ENCODE results near the gene GPR17. TPM values are rescaled to one million over a fixed set of nuclear protein-coding genes. Genes with fewer than 3 reads are reported as not detected.
A peak's percentile ranks its signal among the peaks of the same experiment; 100 is the strongest.

GPR17 gene
- total RNA-seq, 1 experiment from 2014 or later, result 0.35 TPM

GRCh38 chr2:127700527-127701192 is 54.7 kb downstream of the GPR17 start:
- Mint-ChIP-seq H3K36me3 (ENCODE audit: insufficient read depth in 1 of 3, low read depth in 3 of 3) (peaks cover 0 to 26% (median 25%) of the 10 kb centered on the region in 3 experiments; a peak in 6 of 7 replicates), H3K4me3 (peak overlapping the region; percentile 85), H3K9me3 (peaks cover 0 to 4% of the 10 kb centered on the region in 2 experiments; a peak in 1 of 5 replicates), H3K27me3 (ENCODE audit: low read depth) (peaks cover 14% of the 10 kb centered on the region), H3K27ac (peak overlapping the region; percentile 95 to 99 (median 96)), H3K4me1 (peaks cover 18 to 24% of the 10 kb centered on the region in 2 experiments)
- DNase-seq, result peak; percentile 90
- no peak; the same call in 1 of the 3 replicates for TF ChIP-seq CTCF (conservative IDR thresholded peaks at IDR 0.05)
- no peak overlapping the region for H2BK12ac ChIP-seq (ENCODE audit: insufficient read length, low read depth, low read length)
- no peak overlapping the region for H2BK20ac ChIP-seq (ENCODE audit: low read depth, low read length, poor library complexity, severe bottlenecking)
- H3K56ac ChIP-seq (ENCODE audit: insufficient read length, low read depth, low read length), result no peak overlapping the region
- no peaks in the 10 kb centered on the region for H3K79me1 ChIP-seq (ENCODE audit: insufficient read depth, low read depth, low read length, poor library complexity, severe bottlenecking)
- H4K91ac ChIP-seq (ENCODE audit: insufficient read length, low read depth, low read length), result no peak overlapping the region
- no peaks in the 10 kb centered on the region for H3K9me3 ChIP-seq (ENCODE audit: control insufficient read depth, low read depth, low read length)
- H3K27ac ChIP-seq (ENCODE audit: insufficient read length, low read depth, low read length), result peak overlapping the region; percentile 8
- peak overlapping the region; percentile 15 for H3K9ac ChIP-seq (ENCODE audit: extremely low read depth, insufficient read length, low read length)
- no peak overlapping the region for H3K4ac ChIP-seq (ENCODE audit: low read depth, low read length)
- no peak overlapping the region for H2BK120ac ChIP-seq (ENCODE audit: low read depth, low read length, poor library complexity, severe bottlenecking)
- H3K4me1 ChIP-seq (ENCODE audit: insufficient read depth, low read length), result peaks cover 5% of the 10 kb centered on the region; the same call in 1 of the 2 replicates
- no peak overlapping the region for H2BK15ac ChIP-seq (ENCODE audit: low read depth, low read length)
- no peak overlapping the region for H3K14ac ChIP-seq (ENCODE audit: insufficient read depth, low read length)
- no peaks in the 10 kb centered on the region for H4K20me1 ChIP-seq (ENCODE audit: control insufficient read depth, insufficient read depth, insufficient read length)
- H3K27me3 ChIP-seq (ENCODE audit: insufficient read depth, low read length), result no peaks in the 10 kb centered on the region
- H4K5ac ChIP-seq (ENCODE audit: insufficient read length, low read depth, low read length), result no peak overlapping the region
- peak overlapping the region; percentile 62 for H3K4me2 ChIP-seq (ENCODE audit: insufficient read depth, insufficient read length, low read length)
- H3K23me2 ChIP-seq (ENCODE audit: insufficient read length, low read depth, low read length, poor library complexity, severe bottlenecking), result peaks cover 5% of the 10 kb centered on the region
- peaks cover 3% of the 10 kb centered on the region; the same call in 1 of the 2 replicates for H3K79me2 ChIP-seq (ENCODE audit: insufficient read depth, low read length)
- peak overlapping the region; percentile 13 for H3K18ac ChIP-seq (ENCODE audit: insufficient read length, low read depth, low read length)
- H3K23ac ChIP-seq (ENCODE audit: insufficient read length, low read depth, low read length), result no peak overlapping the region
- no peak overlapping the region for H2BK5ac ChIP-seq (ENCODE audit: insufficient read length, low read length)
- H4K8ac ChIP-seq (replicated peaks; ENCODE audit: insufficient read length, low read depth, low read length), result no peak overlapping the region
- WGBS (ENCODE audit: extremely low coverage, insufficient read length, low lambda C conversion rate), result no CpG with 5 or more reads among the region's 17 CpGs
- no peak overlapping the region for H2AFZ ChIP-seq (ENCODE audit: low read length)
- H3T11ph ChIP-seq (ENCODE audit: low read length), result no peak overlapping the region
- no peak overlapping the region for H2AK5ac ChIP-seq (ENCODE audit: insufficient read length, low read length)

Data from H9 (cell line).